HS-27A (cell line): Measurements from ENCODE around the gene PTPRE.

Experiments
- DNase-seq: peaks from one replicate; pipeline ENCODE4 v3.0.0-alpha.2; 2012; ENCODE audit warnings: low read depth, missing footprints

Gene PTPRE

GRCh38 chr10:127908106-127908958 is 1.4 kb downstream of the PTPRE start:
- DNase-seq = peak; percentile 27

- no peak for DNase-seq
Observed at GRCh38 chr10:127908959-127909267, 2.0 kb downstream of the PTPRE start.

- no peak for DNase-seq
Observed at GRCh38 chr10:127909716-127910463, 3.0 kb downstream of the PTPRE start.

- DNase-seq = no peak
Observed at GRCh38 chr10:127910464-127910770, 3.5 kb downstream of the PTPRE start.

DNA sequence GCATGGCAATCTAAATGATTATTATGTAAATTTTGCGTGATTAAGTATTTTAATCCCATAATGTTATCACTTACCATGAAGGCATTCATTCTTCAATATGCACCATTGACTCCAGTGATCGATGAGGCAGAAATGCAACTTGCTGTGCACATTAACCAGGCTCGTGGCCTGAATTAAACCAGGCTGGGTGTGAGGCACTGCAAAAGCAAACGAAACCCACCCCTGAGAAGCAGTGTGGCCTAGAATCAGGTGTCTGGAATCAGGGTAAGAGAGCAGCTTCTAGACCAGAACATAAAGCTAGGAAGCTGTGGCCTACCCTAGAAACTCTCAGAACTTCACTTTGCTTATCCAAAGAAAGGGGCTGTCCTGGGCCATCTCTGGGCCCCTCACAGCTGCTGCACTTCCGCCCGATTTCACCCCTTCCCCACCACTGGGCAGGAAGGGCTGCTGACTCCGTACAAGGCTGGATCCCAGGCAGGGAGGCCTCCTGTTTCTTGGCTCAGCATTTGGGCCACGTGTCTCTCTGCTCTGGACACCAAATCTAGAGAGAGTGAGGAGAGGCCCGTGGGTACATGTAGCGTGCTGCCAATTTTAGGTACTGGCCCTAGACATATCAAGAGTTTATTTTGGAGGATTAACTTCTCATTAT is 4.4 kb downstream of the PTPRE start:
- DNase-seq = no peak

GRCh38 chr10:127911867-127912257 is 5.0 kb downstream of the PTPRE start:
- DNase-seq = no peak

DNA sequence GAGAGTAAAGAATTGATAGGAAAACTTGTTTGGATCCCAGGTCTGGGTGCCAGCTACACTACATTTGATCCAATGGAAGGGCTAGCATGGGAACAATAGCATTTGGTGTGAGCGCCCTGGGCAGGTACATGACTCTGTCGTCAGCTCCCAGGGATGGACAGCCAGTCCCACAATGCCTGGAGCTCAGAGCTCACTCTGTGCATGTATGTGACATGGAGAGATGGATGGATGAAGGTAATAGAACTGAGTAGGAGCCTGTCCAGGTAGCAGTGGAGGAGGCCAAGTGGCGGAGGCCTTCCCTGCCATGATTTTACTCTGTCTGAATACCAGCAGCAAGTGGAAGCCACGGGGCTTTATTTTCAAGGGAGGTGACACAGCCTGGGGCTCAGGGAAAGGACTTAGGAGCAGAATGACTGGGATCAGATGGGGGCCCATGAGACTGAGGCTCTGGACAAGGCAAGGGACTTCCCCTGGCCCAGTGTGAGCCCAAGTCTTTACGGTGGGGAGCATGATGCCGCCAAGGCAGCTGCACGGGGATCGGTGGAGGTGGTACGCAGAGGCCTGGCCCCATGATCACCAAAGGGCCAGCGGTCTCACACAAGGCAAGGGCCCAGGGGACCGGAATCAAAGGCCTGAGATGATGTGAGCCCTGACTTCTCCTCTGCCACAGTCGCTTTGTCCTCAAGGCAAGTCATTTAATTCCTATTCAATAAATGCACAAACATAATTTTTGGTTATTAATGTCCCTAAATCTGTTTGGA is 5.9 kb downstream of the PTPRE start:
- no peak for DNase-seq

- DNase-seq = no peak
Observed at GRCh38 chr10:127913368-127913759, 6.5 kb downstream of the PTPRE start.

- DNase-seq = no peak
Observed at GRCh38 chr10:127915324-127915723, 8.4 kb downstream of the PTPRE start.

DNA sequence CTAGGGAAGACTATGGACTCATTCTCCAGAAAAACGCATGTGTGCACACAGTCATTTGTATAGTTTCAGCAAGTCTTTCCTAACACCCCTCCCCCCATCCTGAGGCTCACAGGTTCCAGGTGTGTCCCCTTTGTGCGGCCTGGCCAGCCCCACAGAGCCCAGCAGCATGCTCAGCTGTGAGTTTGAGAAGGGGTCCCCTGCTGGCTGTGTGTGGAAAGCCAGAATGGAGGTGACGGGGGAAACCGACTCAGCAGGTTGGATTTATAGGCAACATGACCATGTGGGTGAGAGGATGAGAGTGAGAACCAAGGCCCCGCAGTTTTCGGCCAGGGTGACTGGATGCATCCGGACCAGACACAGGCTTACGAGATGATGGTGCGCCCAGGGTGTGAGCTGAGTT is 9.9 kb downstream of the PTPRE start:
- no peak for DNase-seq

GRCh38 chr10:127918572-127918971 is 11.7 kb downstream of the PTPRE start:
- no peak for DNase-seq

DNA sequence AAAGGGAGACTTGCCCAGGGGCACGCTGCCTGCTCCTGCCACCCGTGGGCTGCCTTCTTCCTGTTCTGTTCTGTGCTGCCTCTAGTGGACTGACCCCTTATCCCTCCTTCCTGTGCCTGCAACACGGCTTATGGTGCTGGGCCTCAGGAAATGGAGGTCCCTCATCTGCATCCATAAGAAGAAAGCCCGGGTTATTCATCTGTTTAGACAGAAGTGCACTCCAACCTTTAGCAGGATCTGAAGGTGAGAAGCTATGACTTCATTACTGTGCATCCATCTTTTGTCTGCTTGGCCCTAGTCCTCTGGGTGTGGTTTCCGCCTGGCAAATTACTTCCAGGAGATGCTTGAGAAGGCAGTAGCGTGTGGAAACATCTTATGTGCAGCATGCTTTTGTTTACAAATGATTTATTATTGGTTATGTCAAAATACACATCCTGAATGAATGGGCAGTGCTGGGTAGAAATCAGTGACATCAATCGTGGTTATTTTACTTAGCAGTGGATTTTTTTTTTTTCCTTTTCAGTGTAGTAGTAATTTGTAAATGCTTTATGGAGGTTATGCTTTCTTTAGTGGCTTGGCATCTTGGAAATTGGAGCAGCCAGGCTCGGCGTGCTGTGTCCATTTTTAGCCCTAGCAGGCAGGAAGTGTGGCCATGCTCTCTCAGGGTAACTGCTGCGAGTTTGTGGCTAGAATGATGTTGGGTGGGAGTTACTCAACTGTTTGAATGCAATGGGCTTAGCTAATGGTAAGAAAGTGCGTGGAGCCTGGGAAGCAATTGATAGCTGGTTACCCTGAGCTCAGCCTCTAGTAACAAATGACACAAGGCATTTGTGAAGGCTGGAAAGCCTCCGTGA is 12.7 kb downstream of the PTPRE start:
- no peak for DNase-seq

DNA sequence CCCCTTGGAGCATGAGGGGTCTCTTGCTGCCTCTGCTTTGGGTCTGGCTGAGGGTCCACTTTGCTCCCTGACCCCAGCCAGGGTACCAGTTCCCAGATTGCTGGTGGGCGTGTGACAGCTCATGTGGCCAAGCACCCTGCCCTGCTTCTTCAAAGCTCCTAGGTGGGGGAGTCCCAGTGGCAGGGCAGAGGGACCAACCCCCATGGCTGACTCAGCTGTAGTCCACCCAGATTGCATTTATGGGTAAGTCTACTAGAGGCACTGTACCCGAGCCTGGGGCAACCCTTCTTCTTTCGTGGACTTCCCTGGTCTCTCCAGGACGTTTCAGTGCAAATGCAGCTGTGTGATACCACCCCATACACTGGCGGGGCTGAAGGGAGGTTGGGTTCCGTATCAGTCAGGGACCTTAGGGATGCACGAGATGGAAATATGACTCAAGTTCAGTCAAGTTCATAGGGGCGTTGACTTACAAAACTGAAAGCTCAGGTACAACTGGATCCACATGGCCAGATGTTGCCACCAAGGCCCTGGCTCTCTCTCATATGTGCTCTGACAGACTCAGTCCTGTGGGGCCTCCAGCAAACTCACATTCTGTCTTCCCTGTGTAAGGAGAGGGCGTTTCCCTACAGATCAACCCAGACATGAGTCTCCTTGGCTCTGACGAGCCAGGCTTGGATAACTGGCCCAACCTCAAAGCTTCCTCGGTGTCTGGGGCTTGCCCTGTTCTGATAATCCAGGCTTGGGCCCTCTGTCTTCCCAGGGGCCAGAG is 13.6 kb downstream of the PTPRE start:
- DNase-seq = no peak

DNA sequence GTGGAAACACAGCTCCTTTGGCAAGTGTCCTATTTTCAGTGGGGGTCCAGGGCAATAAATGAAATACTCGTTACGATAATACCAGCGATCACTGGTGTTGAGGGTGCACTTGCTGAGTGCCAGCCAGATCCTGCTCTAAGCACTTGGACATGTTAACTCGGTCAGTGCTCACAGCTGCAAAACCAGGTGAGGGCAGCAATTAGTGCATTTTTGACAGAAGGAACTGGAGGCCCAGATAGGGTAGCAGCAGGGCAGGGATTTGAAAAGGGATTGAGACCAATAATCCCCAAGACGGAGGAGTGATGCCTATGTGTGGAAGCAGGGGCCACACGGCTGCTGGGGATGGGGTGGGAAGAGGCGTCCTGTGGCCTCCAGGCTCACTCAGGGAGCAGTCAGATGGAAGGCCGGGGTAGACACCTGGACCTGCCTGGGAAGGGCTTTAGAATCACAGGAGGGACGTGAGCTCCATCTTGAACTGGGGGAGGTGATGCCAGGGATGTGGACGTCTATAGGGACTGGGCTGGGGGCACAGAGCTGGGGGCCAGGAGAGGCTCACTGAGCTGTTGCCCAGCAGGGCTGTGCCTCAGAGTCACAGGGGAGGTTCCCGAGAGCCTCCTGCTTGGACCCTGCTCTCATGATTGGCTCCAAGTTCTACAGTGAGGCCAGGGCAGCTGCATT is 14.3 kb downstream of the PTPRE start:
- DNase-seq = no peak

- no peak for DNase-seq
Observed at GRCh38 chr10:127921753-127922145, 14.8 kb downstream of the PTPRE start.

DNA sequence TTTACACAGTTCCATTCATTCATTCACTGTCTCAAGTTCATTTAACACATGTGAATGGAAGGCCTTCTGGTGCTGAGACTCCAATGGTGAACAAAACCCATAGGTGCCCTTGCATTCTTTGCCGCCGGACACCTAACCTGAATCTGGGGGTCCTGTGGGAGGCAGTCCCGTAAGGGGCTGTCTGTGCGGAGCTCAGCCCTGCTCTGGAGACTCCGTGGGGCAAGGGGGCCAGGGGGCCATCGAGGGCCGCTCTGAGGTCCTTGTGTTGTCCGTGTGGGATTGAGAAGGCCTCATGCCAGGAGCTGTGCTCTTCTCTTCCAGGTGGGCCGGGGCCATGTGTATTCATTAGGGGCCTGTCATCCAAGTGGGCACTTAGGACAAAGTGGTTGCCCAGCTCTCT is 15.3 kb downstream of the PTPRE start:
- no peak for DNase-seq

- DNase-seq = peak; percentile 72
Observed at GRCh38 chr10:127922675-127923366, 15.9 kb downstream of the PTPRE start.

DNA sequence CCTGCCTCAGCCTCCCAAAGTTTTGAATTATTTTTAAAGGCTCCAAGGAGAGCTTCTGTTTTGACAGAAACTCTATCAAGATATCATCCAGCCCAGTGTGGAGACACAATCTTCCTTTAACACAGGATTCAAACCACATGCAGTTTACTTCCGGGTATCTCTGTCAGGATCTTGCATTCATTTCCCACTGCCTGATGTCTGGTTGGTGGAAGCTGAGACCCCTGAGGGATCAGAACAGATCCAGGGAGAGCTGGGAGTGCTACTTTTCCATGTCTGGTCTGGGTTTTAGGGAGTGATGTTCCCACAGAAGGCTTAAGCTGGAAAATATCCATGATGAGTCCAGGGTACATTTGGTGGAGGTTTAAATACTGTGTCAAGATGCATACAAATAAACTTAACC is 16.7 kb downstream of the PTPRE start:
- DNase-seq = no peak

DNA sequence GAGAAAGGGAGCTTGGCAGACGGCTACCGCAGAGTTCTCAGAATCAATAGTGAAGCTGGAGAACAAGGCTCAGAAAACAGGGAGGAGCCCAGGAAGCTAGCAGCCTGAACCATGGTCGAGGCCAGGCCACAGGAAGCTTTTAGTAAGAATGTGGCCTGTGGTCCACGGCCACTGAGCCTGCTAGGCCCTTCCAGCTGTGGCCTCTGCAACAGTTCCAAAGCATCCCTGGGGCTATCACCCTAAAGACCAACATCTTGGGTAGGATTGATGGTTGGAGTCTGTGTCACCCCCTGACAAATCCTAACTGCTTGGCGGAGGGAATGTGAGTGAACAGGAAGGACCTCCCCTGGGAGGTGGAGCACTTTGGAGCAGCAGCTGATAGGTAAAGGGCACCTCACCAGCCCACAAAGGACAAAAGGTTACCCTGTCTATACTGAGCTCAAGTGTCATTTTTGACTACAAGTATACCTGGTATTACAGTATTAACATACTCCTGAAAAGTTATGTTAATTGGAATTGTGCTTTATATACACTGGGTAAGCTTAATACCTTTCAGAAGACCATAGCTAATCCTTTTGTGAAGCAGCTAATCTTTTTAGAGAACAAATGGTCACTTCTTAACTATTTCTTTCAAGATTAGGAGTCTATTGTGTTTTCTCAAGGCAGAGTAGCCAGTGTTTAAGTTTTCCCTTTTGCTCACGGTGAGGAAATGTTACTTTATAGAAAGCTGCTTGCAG is 18.7 kb downstream of the PTPRE start:
- DNase-seq = no peak
